GM19025 (cell line): ENCODE measurements around the gene GINS1.
"Not testable (repeated sequence)": the region's sequence is repeated elsewhere in the genome, so short reads cannot be mapped to it uniquely, and the experiment has no call there.

Source experiments
- ATAC-seq: cut with Tn5 transposase; IDR thresholded peaks from one replicate; pipeline ENCODE4 v1.9.1; 2021; ENCODE audit warnings: mild to moderate bottlenecking, low read depth, moderate library complexity; ENCODE audit not compliant: unreplicated experiment

Gene GINS1

DNA sequence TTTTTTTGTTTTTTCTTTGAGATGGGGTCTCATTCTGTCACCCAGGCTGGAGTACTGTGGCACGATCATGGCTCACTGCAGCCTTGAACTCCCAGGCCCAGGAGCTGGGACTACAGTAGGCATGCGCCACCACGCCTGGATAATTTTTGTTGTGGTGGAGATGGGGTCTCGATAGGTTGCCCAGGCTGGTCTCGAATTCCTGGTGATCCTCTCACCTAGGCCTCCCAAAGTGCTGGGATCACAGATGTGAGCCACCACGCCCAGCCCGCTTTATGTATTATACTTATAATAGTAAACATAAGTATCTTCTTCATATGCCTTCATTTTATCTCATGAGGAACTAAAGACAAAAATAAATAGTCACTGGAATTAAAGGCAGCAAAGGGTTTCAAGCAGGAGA is 63.5 kb downstream of the GINS1 start:
- no peak for ATAC-seq

DNA sequence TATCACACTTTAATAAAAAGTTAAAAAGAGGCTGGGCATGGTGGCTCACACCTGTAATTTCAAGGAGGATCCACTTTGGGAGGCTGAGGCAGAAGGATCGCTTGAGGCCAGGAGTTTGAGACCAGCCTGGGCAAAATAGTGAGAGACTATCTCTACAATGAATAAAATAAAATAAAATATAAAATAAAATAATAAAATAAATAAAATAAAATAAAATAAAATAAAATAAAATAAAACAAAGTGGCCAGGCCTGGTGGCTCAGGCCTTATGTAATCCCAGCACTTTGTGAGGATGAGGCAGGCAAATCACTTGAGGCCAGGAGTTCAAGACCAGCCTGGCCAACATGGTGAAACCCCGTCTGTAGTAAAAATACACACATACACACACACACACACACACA is 65.8 kb downstream of the GINS1 start:
- not testable (repeated sequence) for ATAC-seq

DNA sequence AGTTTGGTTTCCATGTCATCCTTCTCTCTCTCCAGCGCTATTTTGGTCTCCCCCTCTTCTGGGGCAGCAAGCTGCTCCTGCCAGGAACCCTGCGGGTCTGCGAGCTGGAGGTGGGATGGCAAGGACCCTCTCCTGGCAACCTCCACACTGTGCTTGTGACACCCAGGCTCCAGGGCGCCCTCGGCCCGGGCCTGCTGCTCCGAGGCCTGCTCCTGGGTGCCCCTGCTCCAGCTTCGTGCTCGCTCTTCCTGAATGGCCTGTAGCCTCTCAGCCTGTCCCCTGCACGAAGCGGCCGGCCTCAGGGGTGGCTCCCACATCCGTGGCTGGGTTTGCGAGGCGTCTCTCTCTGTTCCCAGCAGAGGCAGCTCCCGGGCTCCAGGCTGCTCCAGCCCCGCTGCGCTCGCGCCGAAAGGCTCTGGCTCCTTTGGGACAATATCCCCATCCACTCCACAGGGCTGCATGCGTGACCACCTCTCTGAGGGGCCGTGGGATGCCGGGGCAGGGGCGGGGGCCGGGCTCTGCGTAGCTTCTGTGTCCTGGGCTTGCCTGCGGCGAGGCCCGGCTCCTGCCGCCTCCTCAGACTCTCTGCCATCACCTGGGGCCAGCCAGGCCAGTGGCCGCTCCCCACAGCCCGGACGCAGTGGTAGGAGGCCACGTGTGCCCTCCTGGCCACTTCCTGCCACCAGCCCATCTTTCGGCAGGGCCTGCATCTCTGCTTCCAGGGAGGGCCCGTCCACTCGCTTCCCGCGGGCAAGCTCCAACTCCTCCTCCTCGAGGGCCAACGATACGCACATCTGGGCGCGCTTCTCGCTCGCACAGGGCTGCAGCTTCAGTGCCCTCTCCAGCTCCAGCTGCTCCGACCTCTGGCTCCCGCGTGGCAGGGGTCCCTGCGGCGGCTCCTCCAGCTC is 68.9 kb downstream of the GINS1 start:
- ATAC-seq, result no peak

GRCh38 chr20:25477014-25477882 is 69.8 kb downstream of the GINS1 start:
- ATAC-seq, result no peak

GRCh38 chr20:25478889-25479568 is 71.6 kb downstream of the GINS1 start:
- no peak for ATAC-seq

DNA sequence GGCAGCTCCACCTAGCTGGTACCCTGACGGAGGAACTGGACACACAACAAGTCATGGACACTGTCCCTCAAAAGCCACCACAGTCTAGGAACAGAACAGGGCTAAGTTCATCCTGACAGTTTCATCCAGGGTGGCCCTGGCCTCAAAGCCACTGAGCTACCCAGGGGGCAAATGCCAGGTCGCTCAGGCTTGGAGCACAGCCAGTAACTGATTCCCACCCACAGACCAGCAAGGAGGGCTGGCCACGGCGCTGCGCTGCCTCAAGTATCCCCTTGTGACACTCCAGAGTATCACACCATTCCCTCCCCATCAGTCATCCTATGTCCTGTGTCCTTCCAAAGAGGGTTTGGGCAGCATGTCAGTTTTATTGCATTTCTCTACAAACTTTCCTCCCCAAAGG is 72.2 kb downstream of the GINS1 start:
- no peak for ATAC-seq

GRCh38 chr20:25480156-25480555 is 72.7 kb downstream of the GINS1 start:
- no peak for ATAC-seq

GRCh38 chr20:25480797-25481196 is 73.3 kb downstream of the GINS1 start:
- no peak for ATAC-seq

DNA sequence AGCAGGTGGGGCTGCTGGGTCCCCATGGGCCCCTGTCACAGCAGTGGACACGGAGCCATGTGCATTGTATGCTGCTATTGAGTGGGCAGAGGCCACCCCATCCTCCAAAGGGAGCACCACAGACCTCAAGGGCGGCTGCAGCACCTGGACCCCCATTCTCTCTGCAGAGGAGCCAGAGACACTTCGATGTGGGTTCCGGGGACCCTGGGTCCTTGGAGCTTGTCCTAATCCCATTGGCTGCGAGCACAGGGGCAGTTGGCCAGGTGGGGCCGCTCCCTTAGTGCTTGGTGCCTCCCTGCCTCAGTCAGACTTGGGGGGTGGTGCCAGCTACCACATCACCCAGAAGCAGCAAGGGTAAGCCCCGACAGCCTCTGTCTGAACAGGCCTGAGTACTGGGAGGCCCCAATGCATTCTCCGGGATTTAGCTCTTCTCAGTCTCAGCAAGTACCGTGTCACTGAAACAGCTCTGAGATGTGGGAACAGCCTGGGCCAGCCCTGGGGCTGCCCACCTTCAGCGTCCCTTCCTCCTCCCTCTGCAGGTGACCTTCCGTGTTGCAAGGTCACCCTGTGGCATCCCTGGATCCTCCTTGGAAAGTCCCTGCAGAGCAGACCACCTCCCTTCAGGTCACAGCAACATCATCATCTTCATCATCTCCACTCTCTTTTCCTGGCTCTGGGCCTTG is 73.9 kb downstream of the GINS1 start:
- ATAC-seq, result no peak

- ATAC-seq, result no peak
These were observed 74.4 kb downstream of the GINS1 start for GRCh38 chr20:25481918-25482253.

DNA sequence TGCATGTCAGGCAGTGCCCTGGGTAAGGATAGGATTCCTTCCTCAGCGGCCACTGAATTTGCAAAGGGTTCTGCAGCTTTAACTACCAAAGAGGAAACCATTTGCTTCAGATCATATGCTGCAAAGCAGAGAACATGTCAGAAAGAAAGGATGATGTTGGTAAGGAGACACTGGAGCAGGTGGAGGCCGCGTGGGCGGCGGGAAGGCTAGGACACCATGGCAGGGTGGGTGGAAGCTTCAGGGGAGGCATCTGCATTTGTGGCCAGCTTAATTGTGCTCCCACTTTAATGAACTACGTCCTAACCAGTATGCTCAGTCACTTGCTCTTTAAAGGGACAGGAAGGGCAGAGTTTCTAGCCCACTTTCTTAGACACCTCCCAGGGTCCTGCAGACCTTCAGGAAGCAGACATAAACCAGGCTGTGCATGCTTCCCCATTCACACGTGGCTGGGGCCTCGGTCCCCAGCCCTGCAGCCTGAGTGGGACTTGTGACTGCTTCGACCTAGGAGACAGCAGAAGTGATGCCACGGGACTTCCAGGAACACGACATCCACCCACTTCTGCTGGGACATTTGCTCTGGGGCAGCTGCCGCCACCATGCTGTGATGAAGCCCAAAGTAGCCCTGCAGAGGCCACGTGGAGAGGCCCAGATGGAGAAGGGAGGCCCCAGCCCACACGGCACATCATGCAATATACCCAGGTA is 76.1 kb downstream of the GINS1 start:
- ATAC-seq, result no peak

GRCh38 chr20:25484224-25484846 is 76.9 kb downstream of the GINS1 start:
- ATAC-seq, result no peak

GRCh38 chr20:25484911-25485511 is 77.5 kb downstream of the GINS1 start:
- ATAC-seq, result no peak

DNA sequence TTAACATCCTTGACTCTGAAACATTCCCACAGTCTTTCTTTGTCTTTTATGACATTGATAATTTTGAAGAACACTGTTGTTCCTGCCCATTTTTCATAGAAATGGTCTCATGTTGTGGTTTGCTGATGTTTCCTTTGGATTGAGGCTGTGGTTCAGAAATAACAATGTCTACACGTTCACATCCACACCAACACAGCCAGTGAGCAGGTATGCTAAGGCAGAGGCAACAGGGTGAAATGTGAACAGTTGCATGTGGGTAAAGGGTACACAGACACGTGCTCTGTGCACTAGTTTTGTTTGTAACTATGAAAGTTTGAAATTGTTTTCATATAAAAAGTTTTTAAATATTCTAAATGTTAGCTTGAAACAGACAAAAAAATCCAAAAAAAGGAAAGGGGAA is 78.4 kb downstream of the GINS1 start:
- no peak for ATAC-seq

- no peak for ATAC-seq
These were observed 78.9 kb downstream of the GINS1 start for GRCh38 chr20:25486377-25486776.

- no peak for ATAC-seq
These were observed 79.8 kb downstream of the GINS1 start for GRCh38 chr20:25487306-25487705.

- ATAC-seq, result no peak
These were observed 80.5 kb downstream of the GINS1 start for GRCh38 chr20:25487975-25488374.

DNA sequence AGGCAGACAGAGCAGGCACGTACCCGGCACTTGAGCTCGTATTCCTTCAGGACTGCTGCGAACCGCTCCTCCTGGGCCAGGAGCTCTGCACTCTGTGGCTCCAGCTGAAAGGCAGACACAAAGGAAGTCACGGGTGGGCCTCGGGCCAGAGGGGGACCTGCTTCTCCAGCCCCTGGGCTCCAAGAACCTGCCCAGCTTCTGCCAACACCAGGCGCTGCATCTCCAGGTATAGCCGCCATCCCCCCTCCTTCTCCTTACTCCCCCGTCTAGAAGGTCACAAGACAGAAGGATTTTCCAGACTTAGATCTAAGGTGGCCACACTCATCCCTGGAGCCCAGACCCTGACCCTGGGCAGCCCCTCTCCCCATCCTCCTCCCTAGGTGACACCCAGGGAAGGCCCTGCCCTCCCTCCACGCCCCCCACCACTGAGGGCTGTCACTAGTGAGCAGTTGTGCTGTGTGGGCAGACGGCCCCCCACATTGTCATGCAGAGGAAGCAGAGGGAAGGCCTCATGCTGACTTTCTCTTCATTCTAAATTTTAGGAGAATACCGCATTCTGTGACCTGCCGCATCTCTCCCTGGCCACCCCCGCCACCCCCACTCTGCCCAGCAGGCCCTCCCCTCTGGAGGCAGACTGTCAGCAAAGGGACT is 81.9 kb downstream of the GINS1 start:
- ATAC-seq, result no peak
